ENCODE results near the gene SHROOM2. TPM values are rescaled to one million over a fixed set of nuclear protein-coding genes. Genes with fewer than 3 reads are reported as not detected.

SHROOM2 gene
- total and polyA plus RNA-seq, 9 of the 15 experiments (the other 6 are each of a cell fraction or from before 2014, with no cell fraction given) = not detected

- in situ Hi-C loops (cut with MboI) = loop anchor here (25.0 kb wide), 1 partner anchor 213 kb away; no protein-coding TSS in a partner anchor
- no peak overlapping the region for H3K9ac ChIP-seq (ENCODE audit: insufficient read depth in 1 of 2, low read depth in 2 of 2, low read length in 2 of 2)
- 0% methylated on average over 17 of the region's 17 CpGs for WGBS (ENCODE audit: insufficient coverage, low coverage, missing lambda C conversion rate)
- H2AFZ ChIP-seq (ENCODE audit: low read depth, low read length) = no peak overlapping the region
- POLR2A ChIA-PET = no interaction called here
- no peaks in the 10 kb centered on the region for H3K36me3 ChIP-seq (ENCODE audit: control insufficient read depth, insufficient read depth, low read length)
- H3K79me2 ChIP-seq (ENCODE audit: control insufficient read depth, insufficient read depth, low read length) = no peaks in the 10 kb centered on the region
- CTCF ChIA-PET (ENCODE audit: low intra/inter-chr PET ratio) = interaction anchor here (1.3 kb wide), 1 partner anchor 14 kb away, joined by 4 read pairs; no protein-coding TSS in a partner anchor
- no peak overlapping the region for H3K27ac ChIP-seq (ENCODE audit: extremely low read depth, low read depth, low read length)
- no peaks in the 10 kb centered on the region for H4K20me1 ChIP-seq (replicated peaks; ENCODE audit: control insufficient read depth, insufficient read depth, low read length)
- BruUV-seq (replicated peaks) = no TSS peak
- peaks cover 0 to 6% of the 10 kb centered on the region in 2 experiments; a peak in 2 of 5 replicates for H3K4me1 ChIP-seq (replicated peaks in 1 of 2; ENCODE audit: control insufficient read depth in 2 of 2, insufficient read depth in 2 of 2, low read length in 2 of 2)
- ATAC-seq (no peak), FAIRE-seq (no peak), DNase-seq (ENCODE audit: extremely low read depth in 1 of 4, low spot score in 3 of 4) (no peak)
- intact Hi-C loops (cut with micrococcal nuclease) = no loop called here
- H3K4me3 ChIP-seq = no peak overlapping the region
- H3K9me3 ChIP-seq (replicated peaks; ENCODE audit: control insufficient read depth, insufficient read depth, low read depth, low read length) = no peaks in the 10 kb centered on the region
- H3K9me1 ChIP-seq (ENCODE audit: control insufficient read depth, insufficient read depth, low read length) = no peaks in the 10 kb centered on the region
- no peak overlapping the region for H3K4me2 ChIP-seq (ENCODE audit: insufficient read depth, low read length)
- TF ChIP-seq USF2 (CRISPR knock-in tag; IDR thresholded peaks at IDR 0.05) (peak; percentile 18; the same call in 1 of the 2 replicates), BCOR (IDR thresholded peaks at IDR 0.05) (no peak)
- peaks cover 2 to 32% of the 10 kb centered on the region in 2 experiments; a peak in 4 of 5 replicates for H3K27me3 ChIP-seq (ENCODE audit: control insufficient read depth in 2 of 2, insufficient read depth in 2 of 2, low read length in 2 of 2)
Observed at GRCh38 chrX:9899640-9900111, 113.4 kb downstream of the SHROOM2 start.

DNA sequence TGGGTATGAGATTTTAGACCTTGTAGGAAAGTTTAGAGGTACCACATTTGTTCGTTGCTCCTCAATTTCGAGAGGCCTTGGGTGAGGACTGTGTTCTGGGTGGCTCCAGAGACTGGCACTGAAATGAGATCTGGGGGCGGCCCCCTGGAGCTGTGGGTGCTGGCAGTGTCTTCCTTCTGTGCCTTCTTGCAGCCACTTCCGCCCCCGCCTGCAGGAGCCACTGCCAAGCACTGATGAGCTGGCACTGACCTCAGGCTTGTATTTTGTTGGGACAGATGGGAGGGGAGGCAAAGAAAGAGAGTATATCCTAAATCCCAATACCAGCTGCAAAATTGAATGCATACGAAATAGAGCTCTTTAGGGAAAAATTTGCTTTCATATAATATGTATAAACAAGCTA, 116.4 kb downstream of the SHROOM2 start:
- no peak for TF ChIP-seq ZNF561 (CRISPR knock-in tag; conservative IDR thresholded peaks at IDR 0.05)
- TF ChIP-seq HOMEZ (CRISPR knock-in tag; IDR thresholded peaks at IDR 0.05) = no peak
- TF ChIP-seq IFI16 (CRISPR knock-in tag; IDR thresholded peaks at IDR 0.05) = no peak
- TF ChIP-seq PTTG1 (tag; IDR thresholded peaks at IDR 0.05; ENCODE audit: low read depth) = no peak
- TF ChIP-seq SP2 (IDR thresholded peaks at IDR 0.05; ENCODE audit: extremely low read depth, low read depth, low read length, poor library complexity, severe bottlenecking) = no peak
- no peak for TF ChIP-seq MCM5 (IDR thresholded peaks at IDR 0.05; ENCODE audit: low read depth)
- no peak for TF ChIP-seq ZNF76 (CRISPR knock-in tag; IDR thresholded peaks at IDR 0.05; ENCODE audit: borderline replicate concordance)
- no peak for TF ChIP-seq ZNF347 (CRISPR knock-in tag; IDR thresholded peaks at IDR 0.05; ENCODE audit: low read depth)
- TF ChIP-seq SETDB1 (IDR thresholded peaks at IDR 0.05; ENCODE audit: low read length) = no peak
- TF ChIP-seq ZNF57 (CRISPR knock-in tag; IDR thresholded peaks at IDR 0.05) = no peak
- ChIA-PET CTCF (ENCODE audit: low intra/inter-chr PET ratio) (no interaction called here), POLR2A (no interaction called here)
- Histone ChIP-seq H3K27me3 (ENCODE audit: control insufficient read depth in 2 of 2, insufficient read depth in 2 of 2, low read length in 2 of 2) (peaks cover 0 to 27% of the 10 kb centered on the region in 2 experiments; a peak in 3 of 5 replicates), H3K4me2 (ENCODE audit: insufficient read depth, low read length) (no peak overlapping the region), H3K79me2 (ENCODE audit: control insufficient read depth, insufficient read depth, low read length) (no peaks in the 10 kb centered on the region), H3K4me1 (replicated peaks in 1 of 2; ENCODE audit: control insufficient read depth in 2 of 2, insufficient read depth in 2 of 2, low read length in 2 of 2) (no peaks in the 10 kb centered on the region), H3K9me3 (replicated peaks; ENCODE audit: control insufficient read depth, insufficient read depth, low read depth, low read length) (no peaks in the 10 kb centered on the region), H3K9ac (ENCODE audit: insufficient read depth in 1 of 2, low read depth in 2 of 2, low read length in 2 of 2) (no peak overlapping the region), H4K20me1 (replicated peaks; ENCODE audit: control insufficient read depth, insufficient read depth, low read length) (no peaks in the 10 kb centered on the region), H3K9me1 (ENCODE audit: control insufficient read depth, insufficient read depth, low read length) (no peaks in the 10 kb centered on the region), H3K36me3 (ENCODE audit: control insufficient read depth, insufficient read depth, low read length) (no peaks in the 10 kb centered on the region), H3K4me3 (no peak overlapping the region), H3K27ac (ENCODE audit: extremely low read depth, low read depth, low read length) (no peak overlapping the region), H2AFZ (ENCODE audit: low read depth, low read length) (no peak overlapping the region)
- WGBS (ENCODE audit: insufficient coverage, low coverage, missing lambda C conversion rate) = 0% methylated on average over 2 of the region's 6 CpGs
- FAIRE-seq (no peak), ATAC-seq (no peak), DNase-seq (ENCODE audit: extremely low read depth in 1 of 4, low spot score in 3 of 4) (no peak)
- in situ Hi-C loops (cut with MboI) = no loop called here
- intact Hi-C loops (cut with micrococcal nuclease) = no loop called here
- no TSS peak for BruUV-seq (replicated peaks)
